ENCODE measurements around the gene GUK1.

The GUK1 gene

GRCh38 chr1:228139931-228140723, at the start of gene GUK1:
GUK1 (plus strand) TSS chr1:228140279; CDS start chr1:228140303, 24 bp downstream.
- TF ChIP-seq CTCF (conservative IDR thresholded peaks at IDR 0.05; ENCODE audit: low read length), result no peak; the same call in 1 of the 2 replicates
- peak; percentile 99 for DNase-seq (ENCODE audit: low read depth)
- peak within 1 kb of the TSS; percentile 92 for H3K4me3 ChIP-seq (ENCODE audit: low read length)

- no peak for TF ChIP-seq CTCF (conservative IDR thresholded peaks at IDR 0.05; ENCODE audit: low read length)
- DNase-seq (ENCODE audit: low read depth), result no peak
- no peak overlapping the region for H3K4me3 ChIP-seq (ENCODE audit: low read length)
Measured at GRCh38 chr1:228090613-228091081, 49.4 kb upstream of the GUK1 start.

- no peak for DNase-seq (ENCODE audit: low read depth)
- no peak overlapping the region for H3K4me3 ChIP-seq (ENCODE audit: low read length)
- no peak for TF ChIP-seq CTCF (conservative IDR thresholded peaks at IDR 0.05; ENCODE audit: low read length)
Measured at GRCh38 chr1:228091084-228091483, 49.0 kb upstream of the GUK1 start.

GRCh38 chr1:228092342-228093049, 47.6 kb upstream of the GUK1 start:
- no peak overlapping the region for H3K4me3 ChIP-seq (ENCODE audit: low read length)
- no peak for DNase-seq (ENCODE audit: low read depth)
- TF ChIP-seq CTCF (conservative IDR thresholded peaks at IDR 0.05; ENCODE audit: low read length), result no peak

- DNase-seq (ENCODE audit: low read depth), result no peak
- no peak for TF ChIP-seq CTCF (conservative IDR thresholded peaks at IDR 0.05; ENCODE audit: low read length)
- H3K4me3 ChIP-seq (ENCODE audit: low read length), result no peak overlapping the region
Measured at GRCh38 chr1:228093050-228093906, 46.8 kb upstream of the GUK1 start.

GRCh38 chr1:228094432-228095016, 45.6 kb upstream of the GUK1 start:
- no peak for TF ChIP-seq CTCF (conservative IDR thresholded peaks at IDR 0.05; ENCODE audit: low read length)
- DNase-seq (ENCODE audit: low read depth), result no peak

More at GRCh38 chr1:228094432-228095016, 45.6 kb upstream of the GUK1 start:
- no peak overlapping the region for H3K4me3 ChIP-seq (ENCODE audit: low read length)
